HUES6 (cell line): ENCODE results near the gene OSBP2.

Source experiments
- H3K27ac ChIP-seq: 2 replicates; pipeline ENCODE4 v1.7.0; 2013; ENCODE audit warnings: low read depth, mild to moderate bottlenecking, low read length, inconsistent platforms
- H3K27me3 ChIP-seq: 2 replicates; pipeline ENCODE4 v1.6.1; 2013; ENCODE audit warnings: low read length; ENCODE audit not compliant: control insufficient read depth, insufficient read depth
- H3K36me3 ChIP-seq: 2 replicates; pipeline ENCODE4 v1.6.1; 2013; ENCODE audit warnings: low read length; ENCODE audit not compliant: control insufficient read depth, insufficient read depth
- H3K4me1 ChIP-seq: 2 replicates; pipeline ENCODE4 v1.6.1; 2013; ENCODE audit warnings: low read length; ENCODE audit not compliant: control insufficient read depth, insufficient read depth
- H3K4me3 ChIP-seq: 2 replicates; pipeline ENCODE4 v1.5.1; 2013; ENCODE audit warnings: low read depth, low read length
- H3K9ac ChIP-seq: one replicate; pipeline ENCODE4 v1.6.1; 2013; ENCODE audit warnings: mild to moderate bottlenecking, low read length
- H3K9me3 ChIP-seq: 2 replicates; pipeline ENCODE4 v1.6.1; 2013; ENCODE audit warnings: low read depth, low read length; ENCODE audit not compliant: control insufficient read depth, insufficient read depth

Gene OSBP2

GRCh38 chr22:30873086-30873650, 178.5 kb downstream of the OSBP2 start:
- H3K9me3 ChIP-seq: no peaks in the 10 kb centered on the region
- no peaks in the 10 kb centered on the region for H3K36me3 ChIP-seq
- H3K27me3 ChIP-seq: no peaks in the 10 kb centered on the region
- no peak overlapping the region for H3K9ac ChIP-seq
- no peak overlapping the region for H3K4me3 ChIP-seq
- H3K4me1 ChIP-seq: no peaks in the 10 kb centered on the region
- H3K27ac ChIP-seq: no peak overlapping the region

- Histone ChIP-seq H3K4me1 (no peaks in the 10 kb centered on the region), H3K27ac (no peak overlapping the region), H3K4me3 (no peak overlapping the region), H3K27me3 (no peaks in the 10 kb centered on the region), H3K9me3 (no peaks in the 10 kb centered on the region), H3K36me3 (no peaks in the 10 kb centered on the region), H3K9ac (no peak overlapping the region)
Measured at GRCh38 chr22:30873661-30874060, 179.0 kb downstream of the OSBP2 start.

- no peak overlapping the region for H3K27ac ChIP-seq
- no peaks in the 10 kb centered on the region for H3K27me3 ChIP-seq
- H3K36me3 ChIP-seq: no peaks in the 10 kb centered on the region
- no peaks in the 10 kb centered on the region for H3K4me1 ChIP-seq
- H3K4me3 ChIP-seq: no peak overlapping the region
- H3K9me3 ChIP-seq: no peaks in the 10 kb centered on the region
- H3K9ac ChIP-seq: no peak overlapping the region
Measured at GRCh38 chr22:30874431-30875370, 180.0 kb downstream of the OSBP2 start.

GRCh38 chr22:30875481-30876215, 181.0 kb downstream of the OSBP2 start:
- H3K9ac ChIP-seq: no peak overlapping the region
- no peaks in the 10 kb centered on the region for H3K36me3 ChIP-seq
- no peaks in the 10 kb centered on the region for H3K27me3 ChIP-seq
- H3K27ac ChIP-seq: no peak overlapping the region
- H3K4me1 ChIP-seq: no peaks in the 10 kb centered on the region
- no peak overlapping the region for H3K4me3 ChIP-seq
- H3K9me3 ChIP-seq: no peaks in the 10 kb centered on the region

- Histone ChIP-seq H3K36me3 (no peaks in the 10 kb centered on the region), H3K27me3 (no peaks in the 10 kb centered on the region), H3K9me3 (no peaks in the 10 kb centered on the region), H3K4me3 (no peak overlapping the region), H3K9ac (no peak overlapping the region), H3K4me1 (peaks cover 2% of the 10 kb centered on the region; the same call in 1 of the 2 replicates), H3K27ac (no peak overlapping the region)
Measured at GRCh38 chr22:30876221-30876751, 181.6 kb downstream of the OSBP2 start.

GRCh38 chr22:30876915-30877553, 182.4 kb downstream of the OSBP2 start:
- no peaks in the 10 kb centered on the region for H3K36me3 ChIP-seq
- H3K4me1 ChIP-seq: peaks cover 10% of the 10 kb centered on the region; the same call in 1 of the 2 replicates
- no peak overlapping the region for H3K4me3 ChIP-seq
- no peak overlapping the region for H3K27ac ChIP-seq
- no peaks in the 10 kb centered on the region for H3K9me3 ChIP-seq
- no peak overlapping the region for H3K9ac ChIP-seq
- H3K27me3 ChIP-seq: no peaks in the 10 kb centered on the region

GRCh38 chr22:30877662-30878515, 183.2 kb downstream of the OSBP2 start:
- H3K9ac ChIP-seq: no peak overlapping the region
- no peaks in the 10 kb centered on the region for H3K9me3 ChIP-seq
- no peak overlapping the region for H3K4me3 ChIP-seq
- H3K27ac ChIP-seq: no peak overlapping the region
- no peaks in the 10 kb centered on the region for H3K27me3 ChIP-seq
- no peaks in the 10 kb centered on the region for H3K36me3 ChIP-seq
- H3K4me1 ChIP-seq: peaks cover 10% of the 10 kb centered on the region; the same call in 1 of the 2 replicates

- Histone ChIP-seq H3K4me1 (peaks cover 10% of the 10 kb centered on the region; the same call in 1 of the 2 replicates), H3K4me3 (no peak overlapping the region), H3K27ac (no peak overlapping the region), H3K9me3 (no peaks in the 10 kb centered on the region), H3K27me3 (no peaks in the 10 kb centered on the region), H3K9ac (no peak overlapping the region), H3K36me3 (no peaks in the 10 kb centered on the region)
Measured at GRCh38 chr22:30878516-30879414, 184.1 kb downstream of the OSBP2 start.

GRCh38 chr22:30879415-30879797, 184.7 kb downstream of the OSBP2 start:
- no peak overlapping the region for H3K27ac ChIP-seq
- H3K9me3 ChIP-seq: no peaks in the 10 kb centered on the region
- no peak overlapping the region for H3K4me3 ChIP-seq
- H3K36me3 ChIP-seq: no peaks in the 10 kb centered on the region
- peaks cover 10% of the 10 kb centered on the region; the same call in 1 of the 2 replicates for H3K4me1 ChIP-seq
- H3K27me3 ChIP-seq: no peaks in the 10 kb centered on the region
- no peak overlapping the region for H3K9ac ChIP-seq
